HG03064 (cell line): ENCODE results near the gene COG2.
"Not testable (repeated sequence)": the region's sequence is repeated elsewhere in the genome, so short reads cannot be mapped to it uniquely, and the experiment has no call there.

Experiments used
- ATAC-seq: cut with Tn5 transposase; IDR thresholded peaks from one replicate; pipeline ENCODE4 v1.9.1; 2021; ENCODE audit warnings: low read depth; ENCODE audit not compliant: unreplicated experiment

COG2 gene

GRCh38 chr1:230713138-230713537 is 70.9 kb downstream of the COG2 start:
- no peak for ATAC-seq

GRCh38 chr1:230713547-230713914 is 71.2 kb downstream of the COG2 start:
- ATAC-seq = no peak

- no peak for ATAC-seq
Measured at GRCh38 chr1:230713915-230714764, 71.9 kb downstream of the COG2 start, which contains the start of gene AGT. Gene AGT (minus strand): TSS chr1:230714122. CDS start chr1:230710823, 3,299 bp downstream.

DNA sequence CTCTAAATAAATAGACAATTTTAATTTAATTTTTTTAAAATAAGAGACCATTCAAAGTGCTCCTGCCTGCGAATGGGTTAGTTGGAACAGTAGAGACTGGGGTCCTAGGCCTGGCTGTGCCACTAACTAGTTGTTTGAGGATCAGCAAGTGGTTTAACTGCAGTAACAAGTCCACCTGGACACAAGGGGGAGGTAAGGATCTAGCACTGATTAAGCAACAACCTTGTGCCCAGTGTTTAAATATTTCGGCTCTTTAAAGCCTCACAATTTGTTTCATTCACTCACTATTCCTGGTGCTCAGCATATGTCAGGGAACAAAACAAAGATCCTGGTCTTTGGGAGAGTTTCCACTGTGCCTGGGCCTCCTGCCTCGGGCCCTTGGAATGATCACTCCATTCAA is 73.2 kb downstream of the COG2 start:
- no peak for ATAC-seq

- not testable (repeated sequence) for ATAC-seq
Measured at GRCh38 chr1:230716453-230716852, 74.2 kb downstream of the COG2 start.

- no peak for ATAC-seq
Measured at GRCh38 chr1:230717251-230717650, 75.0 kb downstream of the COG2 start.

DNA sequence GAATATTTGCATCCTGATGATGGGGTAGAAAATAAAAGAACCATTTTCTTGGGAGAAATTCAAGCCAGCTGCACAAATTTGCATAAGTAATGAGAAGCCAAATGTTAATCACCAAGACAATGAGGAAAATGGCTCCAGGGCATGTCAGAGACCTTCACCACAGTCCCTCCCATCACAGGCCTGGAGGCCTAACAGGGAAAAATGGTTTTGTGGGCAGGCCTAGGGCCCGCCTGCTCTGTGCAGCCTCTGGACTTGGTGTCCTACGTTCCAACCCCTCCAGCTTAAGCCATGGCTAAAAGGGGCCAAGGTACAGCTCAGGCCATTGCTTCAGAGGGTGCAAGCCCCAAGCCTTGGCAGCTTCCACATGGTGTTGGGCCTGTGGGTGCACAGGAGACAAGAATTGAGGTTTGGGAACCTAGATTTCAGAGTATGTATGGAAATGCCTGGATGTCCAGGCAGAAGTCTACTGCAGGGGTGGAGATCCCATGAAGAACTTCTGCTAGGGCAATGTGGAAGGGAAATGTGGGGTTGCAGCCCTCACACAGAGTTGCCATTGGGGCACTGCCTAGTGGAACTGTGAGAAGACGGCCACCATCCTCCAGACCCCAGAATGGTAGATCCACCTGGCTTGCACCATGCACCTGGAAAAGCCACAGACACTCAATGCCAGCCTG is 79.7 kb downstream of the COG2 start:
- not testable (repeated sequence) for ATAC-seq

- no peak for ATAC-seq
Measured at GRCh38 chr1:230725256-230726012, 83.2 kb downstream of the COG2 start.

GRCh38 chr1:230728710-230729392 is 86.6 kb downstream of the COG2 start:
- ATAC-seq = no peak

DNA sequence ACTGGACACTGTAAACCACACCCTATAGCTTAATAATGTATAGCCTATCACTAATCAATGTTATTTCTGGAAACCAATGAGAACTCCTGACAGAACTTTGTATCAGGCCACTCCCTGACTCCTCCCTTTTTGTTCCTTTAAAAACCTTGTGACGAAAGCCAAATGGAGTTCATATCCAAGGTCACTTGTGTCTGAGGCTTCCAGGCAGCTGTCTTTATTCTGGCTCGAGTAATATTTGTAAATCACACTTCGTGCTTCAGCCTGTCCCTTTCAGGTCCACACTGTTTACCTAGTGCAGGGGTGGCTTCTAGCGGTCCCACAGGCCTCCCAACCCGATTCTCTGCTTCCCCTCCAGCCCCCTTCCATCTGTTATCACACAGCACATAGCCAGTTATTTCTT is 88.7 kb downstream of the COG2 start:
- no peak for ATAC-seq

DNA sequence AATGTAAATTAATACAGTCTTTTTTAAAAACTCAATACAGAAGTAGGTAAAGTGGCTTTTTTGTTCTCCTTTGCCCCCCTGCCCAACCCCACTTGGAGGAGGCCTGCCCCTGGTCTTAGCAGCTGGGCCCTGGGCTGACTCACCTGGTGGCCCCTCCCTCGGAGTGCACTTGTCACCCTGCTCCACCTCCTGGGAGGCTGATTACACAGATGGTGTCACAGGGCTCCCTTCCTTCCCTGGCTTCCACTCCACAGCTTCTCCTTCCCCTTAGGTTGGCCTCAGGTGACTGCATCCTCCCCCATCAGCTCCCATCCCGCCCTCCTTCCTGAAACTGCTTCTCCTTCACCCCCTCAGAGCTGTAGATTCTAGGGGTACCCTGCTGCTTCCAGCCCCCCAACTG is 93.2 kb downstream of the COG2 start:
- no peak for ATAC-seq

DNA sequence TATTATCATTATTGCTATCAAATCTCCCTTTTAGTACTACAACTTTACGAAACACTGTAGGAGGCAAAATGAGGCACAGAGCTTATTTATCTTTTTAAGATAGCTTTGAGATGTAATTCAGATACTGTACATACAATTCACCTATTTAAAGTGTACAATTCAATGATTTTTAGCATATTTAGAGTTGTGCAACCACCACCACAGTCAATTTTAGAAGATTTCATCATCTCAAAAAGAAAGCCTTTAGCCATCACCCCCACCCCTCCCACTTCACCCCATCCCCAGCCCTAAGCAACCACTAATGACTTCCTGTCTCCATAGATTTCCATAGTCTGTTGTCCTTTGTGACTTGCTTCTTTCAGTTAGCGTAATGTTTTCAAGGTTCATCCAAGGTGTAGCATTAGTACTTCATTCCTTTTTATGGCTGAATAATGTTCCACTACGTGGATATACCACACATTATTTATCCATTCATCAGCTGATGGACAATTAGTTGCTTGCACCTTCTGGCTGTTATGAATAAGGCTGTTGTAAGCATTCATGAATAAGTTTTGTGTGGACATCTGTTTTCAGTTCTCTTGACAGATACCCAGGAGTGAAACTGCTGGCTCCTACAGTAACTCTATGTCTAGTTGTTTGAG is 95.5 kb downstream of the COG2 start:
- no peak for ATAC-seq

DNA sequence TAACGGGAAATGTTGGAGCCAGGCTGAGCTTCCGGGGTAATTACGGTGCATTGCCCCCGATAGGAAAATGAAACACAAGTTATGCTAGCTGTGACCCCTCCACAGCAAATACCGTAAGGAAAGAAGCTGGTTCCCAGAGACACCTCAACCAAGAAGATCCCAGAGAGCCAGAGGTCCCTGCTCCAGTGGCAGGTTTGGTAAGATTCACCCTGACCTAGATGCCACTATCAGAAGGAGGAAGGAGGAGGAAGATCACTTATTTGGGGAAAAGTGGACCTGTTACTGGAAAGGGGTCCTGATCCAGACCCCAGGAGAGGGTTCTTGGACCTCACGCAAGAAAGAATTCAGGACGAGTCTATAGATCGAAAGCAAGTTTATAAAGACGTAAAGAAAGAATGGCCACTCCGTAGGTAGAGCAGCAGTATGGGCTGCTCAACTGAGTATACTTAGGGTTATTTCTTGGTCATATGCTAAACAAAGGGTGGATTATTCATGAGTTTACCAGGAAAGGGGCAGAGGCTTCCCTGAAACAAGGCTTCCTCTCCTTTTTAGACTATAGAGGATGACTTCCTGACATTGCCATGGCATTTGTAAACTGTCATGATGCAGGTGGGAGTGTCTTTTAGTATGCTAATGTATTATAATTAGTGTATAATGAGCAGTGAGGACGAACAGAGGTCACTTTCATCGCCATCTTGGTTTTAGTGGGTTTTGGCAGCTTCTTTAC is 97.4 kb downstream of the COG2 start:
- ATAC-seq = no peak
